ENCODE measurements around the gene ROR2. TPM values are rescaled to one million over a fixed set of nuclear protein-coding genes. Genes with fewer than 3 reads are reported as not detected.

The ROR2 gene
- total RNA-seq, 4 donors from 2014 or later = 1.8 to 4.2 (median 2.7) TPM

- Histone ChIP-seq H3K27ac (no peak overlapping the region), H3K27me3 (no peaks in the 10 kb centered on the region), H3K36me3 (no peaks in the 10 kb centered on the region), H3K4me1 (no peaks in the 10 kb centered on the region), H3K9me3 (peaks cover 0 to 15% (median 0%) of the 10 kb centered on the region in 4 donors), H3K4me3 (no peak overlapping the region)
- DNase-seq (ENCODE audit: low spot score in 2 of 2) = no peak
- 78 to 79% methylated on average over 5 to 6 of the region's 6 CpGs for WGBS, 2 donors
- TF ChIP-seq CTCF (IDR thresholded peaks at IDR 0.05) = no peak
- no peak for TF ChIP-seq POLR2A (IDR thresholded peaks at IDR 0.05)
- no peak for TF ChIP-seq EP300 (IDR thresholded peaks at IDR 0.05)
Measured at GRCh38 chr9:91924090-91924489, 25.9 kb downstream of the ROR2 start.

- Histone ChIP-seq H3K4me1 (no peaks in the 10 kb centered on the region), H3K27ac (no peak overlapping the region), H3K4me3 (no peak overlapping the region), H3K9me3 (peaks cover 0 to 6% (median 0%) of the 10 kb centered on the region in 4 donors), H3K27me3 (no peaks in the 10 kb centered on the region), H3K36me3 (no peaks in the 10 kb centered on the region)
- 32 to 33% methylated on average over 1 of the region's 1 CpG for WGBS, 2 donors
- DNase-seq (ENCODE audit: low spot score in 2 of 2) = no peak
- TF ChIP-seq POLR2A (IDR thresholded peaks at IDR 0.05) (no peak), EP300 (IDR thresholded peaks at IDR 0.05) (no peak)
Measured at GRCh38 chr9:91923145-91923544, 26.9 kb downstream of the ROR2 start.

DNA sequence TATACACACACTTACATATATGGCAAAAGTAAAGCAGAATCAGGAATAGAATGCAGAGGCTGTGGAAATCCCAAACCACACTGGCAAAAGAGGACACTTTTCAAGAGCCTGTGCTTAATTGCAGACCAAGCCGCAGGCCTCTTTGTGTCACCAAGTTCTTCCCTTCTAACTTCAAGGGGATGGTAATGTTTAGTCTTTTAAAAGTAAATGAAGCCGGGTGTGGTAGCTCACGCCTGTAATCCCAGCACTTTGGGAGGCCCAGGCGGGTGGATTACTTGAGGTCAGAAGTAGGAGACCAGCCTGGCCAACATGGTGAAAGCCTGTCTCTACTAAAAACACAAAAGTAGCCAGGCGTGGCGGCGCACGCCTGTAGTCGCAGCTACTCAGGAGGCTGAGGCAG lies 28.7 kb downstream of the ROR2 start:
- TF ChIP-seq CTCF (IDR thresholded peaks at IDR 0.05) (no peak), POLR2A (IDR thresholded peaks at IDR 0.05) (no peak), EP300 (IDR thresholded peaks at IDR 0.05) (no peak)
- H3K4me1 ChIP-seq = no peaks in the 10 kb centered on the region

GRCh38 chr9:91920630-91921350 lies 29.2 kb downstream of the ROR2 start:
- DNase-seq (ENCODE audit: low spot score in 2 of 2) = no peak
- 74 to 83% methylated on average over 6 of the region's 6 CpGs for WGBS, 2 donors
- no peaks in the 10 kb centered on the region for H3K4me1 ChIP-seq

More for the DNA sequence above, 28.7 kb downstream of the ROR2 start:
- Histone ChIP-seq H3K36me3 (no peaks in the 10 kb centered on the region), H3K4me3 (no peak overlapping the region), H3K27ac (no peak overlapping the region), H3K27me3 (no peaks in the 10 kb centered on the region), H3K9me3 (no peaks in the 10 kb centered on the region)
- DNase-seq (ENCODE audit: low spot score in 2 of 2) = no peak
- WGBS, 2 donors = 79 to 85% methylated on average over 9 of the region's 9 CpGs

GRCh38 chr9:91919621-91920020 lies 30.4 kb downstream of the ROR2 start:
- Histone ChIP-seq H3K4me3 (no peak overlapping the region), H3K27ac (no peak overlapping the region), H3K36me3 (no peaks in the 10 kb centered on the region), H3K9me3 (no peaks in the 10 kb centered on the region), H3K4me1 (no peaks in the 10 kb centered on the region), H3K27me3 (no peaks in the 10 kb centered on the region)
- WGBS, 2 donors = 93% methylated on average over 5 of the region's 5 CpGs
- TF ChIP-seq POLR2A (IDR thresholded peaks at IDR 0.05) = no peak
- no peak for TF ChIP-seq EP300 (IDR thresholded peaks at IDR 0.05)
- no peak for TF ChIP-seq CTCF (IDR thresholded peaks at IDR 0.05)
- DNase-seq (ENCODE audit: low spot score in 2 of 2) = no peak

More at GRCh38 chr9:91920630-91921350, 29.2 kb downstream of the ROR2 start:
- Histone ChIP-seq H3K9me3 (no peaks in the 10 kb centered on the region), H3K4me3 (no peak overlapping the region), H3K36me3 (no peaks in the 10 kb centered on the region), H3K27me3 (no peaks in the 10 kb centered on the region), H3K27ac (no peak overlapping the region)
- no peak for TF ChIP-seq POLR2A (IDR thresholded peaks at IDR 0.05)
- TF ChIP-seq CTCF (IDR thresholded peaks at IDR 0.05) = no peak
- TF ChIP-seq EP300 (IDR thresholded peaks at IDR 0.05) = no peak
